Heart left ventricle (tissue), 16 donors: ENCODE data around the gene FLVCR2. TPM values are rescaled to one million over a fixed set of nuclear protein-coding genes. Genes with fewer than 3 reads are reported as not detected.

Experiments
- ATAC-seq, 4 donors: fragments of 200-7000 bp; cut with Tn5 transposase; one replicate each; pipeline ENCODE4 v1.9.1; 2020 to 2022; ENCODE audit warnings: moderate library complexity in 4 of 4, mild to moderate bottlenecking in 3 of 4, moderate number of reproducible peaks in 1 of 4
- DNase-seq, 5 donors: peaks; one replicate each; pipeline ENCODE4 v3.0.0-alpha.2; 2020
- H3K27ac ChIP-seq, 12 donors: fragments of 200-600 bp; sonication (generic) in 4 of 12; one replicate each; pipeline versions ENCODE4 v1.5.0 to v1.8.0; 2016 to 2022; ENCODE audit warnings: mild to moderate bottlenecking in 2 of 12
- H3K27me3 ChIP-seq, 9 donors: fragments of 200-600 bp; sonication (generic) in 2 of 9; one replicate each; pipeline versions ENCODE4 v1.5.1 to v1.8.0; 2016 to 2022; ENCODE audit warnings: mild to moderate bottlenecking in 3 of 9
- H3K36me3 ChIP-seq, 9 donors: fragments of 200-600 bp; sonication (generic) in 2 of 9; one replicate each; pipeline versions ENCODE4 v1.5.0 to v1.8.0; 2018 to 2022; ENCODE audit warnings: mild to moderate bottlenecking in 2 of 9
- H3K4me1 ChIP-seq, 12 donors: fragments of 200-600 bp; sonication (generic) in 4 of 12; one replicate each; pipeline versions ENCODE4 v1.5.0 to v1.8.0; 2016 to 2022; ENCODE audit warnings: mild to moderate bottlenecking in 3 of 12
- H3K4me3 ChIP-seq, 12 donors: fragments of 200-600 bp; sonication (generic) in 4 of 12; one replicate each; pipeline versions ENCODE4 v1.5.0 to v1.8.0; 2017 to 2022; ENCODE audit warnings: mild to moderate bottlenecking in 9 of 12, moderate library complexity in 4 of 12
- H3K9me3 ChIP-seq, 12 donors: fragments of 200-600 bp; sonication (generic) in 4 of 12; one replicate each; pipeline versions ENCODE4 v1.5.0 to v1.8.0; 2016 to 2022; ENCODE audit warnings: mild to moderate bottlenecking in 1 of 12
- POLR2A ChIP-seq, 2 donors: fragments of 450-650 bp; IDR thresholded peaks; one replicate each; pipeline ENCODE4 v1.6.1; 2017; ENCODE audit warnings: antibody characterized with exemption in 2 of 2, mild to moderate bottlenecking in 2 of 2, moderate library complexity in 2 of 2
- WGBS, 4 donors: extraction: QIAGEN DNeasy Blood & Tissue Kit in 2 of 4; methylation state at CpG; one replicate each; pipeline versions ENCODE4 v1.1.5 to v1.1.7; 2013 to 2018; 5-methylcytosine and 5-hydroxymethylcytosine counted together
- intact Hi-C, 10 donors: fragments of 100-400 bp; cut with DNase I; formaldehyde crosslinking; loops; one replicate each; pipeline versions ENCODE4 v1.11.1 to v1.14.2; 2022
- polyA plus RNA-seq, 2 donors: library from polyadenylated mRNA; stranded (reverse); fragments of 200-250 nt; gene quantifications; one replicate each; pipeline ENCODE4 v1.2.3, GENCODE V29; 2013
- total RNA-seq, 9 donors: library from RNA; depleted of rRNA in 2 of 9; stranded (reverse); fragments of >200 nt in 2 of 9; fragmentation: NEBNext Ultra II Directional in 3 of 9; extraction: Animal tissue kit (Norgen Biotek cat#: 25700) in 3 of 9; gene quantifications; one replicate each; pipeline versions ENCODE4 v1.1.0 to v1.2.4, GENCODE V29; 2016 to 2023
- TF ChIP-seq, protein P1 (sequence below), 12 donors: fragments of 200-600 bp; sonication (generic) in 4 of 12; IDR thresholded peaks; one replicate each; pipeline versions ENCODE4 v1.5.0 to v1.8.0; 2018 to 2022; ENCODE audit warnings: antibody characterized with exemption in 12 of 12, mild to moderate bottlenecking in 5 of 12
- donor health status: ischemic (EF 13 %, LVEDD 7.1; RV severe dilation, severe dysfunction).
- donor health status: healthy with polysubstance abuse.
- donor health status: DM: no; HTN: yes; CAD: no.
- donor health status: DM: no; HTN: no; CAD: no.
- donor health status: ischemic (EF 25% LVEDD 6.9; RV normal size, moderate dysfunction).
- donor health status: ischemic (EF 25% LVEDD 5.7; RV mildly dilated, moderate dysfunction).
- donor health status: healthy.
- donor health status: DM: yes; HTN: yes; CAD: no.
- donor health status: ischemic (EF 35%, LVEDD 5.7; RV mildly dilated, moderate dysfunction).
- donor health status: nonischemic (EF 11% LVEDD 7.7; RV severe dilation, severe dysfunction).
- donor health status: DM: yes; HTN: yes; CAD: no.
- donor health status: PGD.
- donor health status: ischemic (EF 29% LVEDD 5.4; RV normal size, mild dysfunction).
- donor health status: nonischemic (EF 23%, LVEDD 6.1; RV moderate dilation, normal function).

The FLVCR2 gene
- total and polyA plus RNA-seq, 11 donors: 0.50 to 11.7 (median 1.6) TPM

GRCh38 chr14:75539561-75540478 lies 38.6 kb upstream of the FLVCR2 start:
- TF ChIP-seq POLR2A (IDR thresholded peaks at IDR 0.05): no peak
- TF ChIP-seq, protein P1, sequence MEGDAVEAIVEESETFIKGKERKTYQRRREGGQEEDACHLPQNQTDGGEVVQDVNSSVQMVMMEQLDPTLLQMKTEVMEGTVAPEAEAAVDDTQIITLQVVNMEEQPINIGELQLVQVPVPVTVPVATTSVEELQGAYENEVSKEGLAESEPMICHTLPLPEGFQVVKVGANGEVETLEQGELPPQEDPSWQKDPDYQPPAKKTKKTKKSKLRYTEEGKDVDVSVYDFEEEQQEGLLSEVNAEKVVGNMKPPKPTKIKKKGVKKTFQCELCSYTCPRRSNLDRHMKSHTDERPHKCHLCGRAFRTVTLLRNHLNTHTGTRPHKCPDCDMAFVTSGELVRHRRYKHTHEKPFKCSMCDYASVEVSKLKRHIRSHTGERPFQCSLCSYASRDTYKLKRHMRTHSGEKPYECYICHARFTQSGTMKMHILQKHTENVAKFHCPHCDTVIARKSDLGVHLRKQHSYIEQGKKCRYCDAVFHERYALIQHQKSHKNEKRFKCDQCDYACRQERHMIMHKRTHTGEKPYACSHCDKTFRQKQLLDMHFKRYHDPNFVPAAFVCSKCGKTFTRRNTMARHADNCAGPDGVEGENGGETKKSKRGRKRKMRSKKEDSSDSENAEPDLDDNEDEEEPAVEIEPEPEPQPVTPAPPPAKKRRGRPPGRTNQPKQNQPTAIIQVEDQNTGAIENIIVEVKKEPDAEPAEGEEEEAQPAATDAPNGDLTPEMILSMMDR (IDR thresholded peaks at IDR 0.05): no peak
- H3K27me3 ChIP-seq: no peaks in the 10 kb centered on the region

GRCh38 chr14:75540479-75540851 lies 38.0 kb upstream of the FLVCR2 start:
- TF ChIP-seq, protein P1 (IDR thresholded peaks at IDR 0.05): no peak
- no peak for TF ChIP-seq POLR2A (IDR thresholded peaks at IDR 0.05)
- no peaks in the 10 kb centered on the region for H3K9me3 ChIP-seq
- peak overlapping the region in 1 of 12 donors; percentile 6 for H3K27ac ChIP-seq
- no peaks in the 10 kb centered on the region for H3K27me3 ChIP-seq
- H3K4me3 ChIP-seq: no peak overlapping the region
- peaks cover 0 to 40% (median 0%) of the 10 kb centered on the region in 12 donors for H3K4me1 ChIP-seq
- 72 to 79% (median 75%) methylated on average over 7 of the region's 7 CpGs for WGBS, 4 donors
- intact Hi-C loops: no loop called here
- H3K36me3 ChIP-seq: no peaks in the 10 kb centered on the region
- ATAC-seq (no peak), DNase-seq (no peak)

More at GRCh38 chr14:75539561-75540478, 38.6 kb upstream of the FLVCR2 start:
- Histone ChIP-seq H3K36me3 (no peaks in the 10 kb centered on the region), H3K9me3 (no peaks in the 10 kb centered on the region), H3K4me1 (peaks cover 0 to 40% (median 0%) of the 10 kb centered on the region in 12 donors), H3K4me3 (no peak overlapping the region), H3K27ac (peak overlapping the region in 1 of 12 donors; percentile 6)
- no peak for ATAC-seq
- DNase-seq: no peak
- 65 to 79% (median 78%) methylated on average over 15 to 17 of the region's 17 CpGs for WGBS, 4 donors
- intact Hi-C loops: no loop called here

DNA sequence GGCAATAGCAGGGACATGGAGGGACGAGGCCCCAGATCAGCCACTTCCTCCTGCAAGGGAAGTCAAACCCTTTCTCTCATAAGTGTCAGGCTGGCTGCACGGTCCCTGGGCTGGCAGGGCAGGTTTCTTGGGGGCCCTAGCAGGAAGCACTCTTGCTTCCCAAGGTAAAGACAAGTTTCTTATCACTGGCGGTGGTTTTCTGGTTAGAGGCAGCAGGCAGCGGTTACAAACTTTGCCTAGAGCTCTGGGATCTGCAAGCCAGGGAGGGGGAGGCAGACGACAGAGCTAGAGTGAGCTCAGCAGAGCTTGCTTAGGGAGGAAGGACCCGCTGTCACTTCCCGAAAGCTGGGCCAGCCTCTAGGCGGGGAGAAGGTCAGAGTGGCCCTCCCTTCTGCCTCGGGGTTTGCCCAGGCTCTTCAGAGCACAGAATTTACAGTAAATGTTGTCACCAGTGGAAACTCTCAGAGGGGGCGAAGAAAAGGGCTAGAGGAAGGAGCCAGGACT lies 35.8 kb upstream of the FLVCR2 start:
- peak overlapping the region in 1 of 12 donors; percentile 33 for H3K4me3 ChIP-seq
- WGBS, 4 donors: 30 to 59% (median 43%) methylated on average over 7 to 10 of the region's 10 CpGs

More for the DNA sequence above, 35.8 kb upstream of the FLVCR2 start:
- peak overlapping the region in 5 of 12 donors; percentile 2 to 91 (median 21) for H3K27ac ChIP-seq
- peak; percentile 57 to 81 (median 67) for DNase-seq
- no peaks in the 10 kb centered on the region for H3K9me3 ChIP-seq
- H3K4me1 ChIP-seq: peaks cover 0 to 40% (median 0%) of the 10 kb centered on the region in 12 donors
- H3K36me3 ChIP-seq: peaks cover 0 to 8% (median 0%) of the 10 kb centered on the region in 9 donors
- ATAC-seq: peak; percentile 76 to 96 (median 88)
- intact Hi-C loops: no loop called here
- no peaks in the 10 kb centered on the region for H3K27me3 ChIP-seq
- no peak for TF ChIP-seq POLR2A (IDR thresholded peaks at IDR 0.05)
- TF ChIP-seq, protein P1 (IDR thresholded peaks at IDR 0.05): no peak
